Retinal pigment epithelial cell (primary cell): ENCODE measurements around the gene PITPNB.

ENCODE experiments used
- DNase-seq: peaks from one replicate; pipeline ENCODE4 v3.0.0-alpha.2; 2010; ENCODE audit warnings: low read depth
- H3K4me3 ChIP-seq: 2 replicates; pipeline ENCODE4 v1.5.1; 2011; ENCODE audit warnings: mild to moderate bottlenecking, low read length, control low read depth, moderate library complexity
- CTCF ChIP-seq: conservative IDR thresholded peaks from 2 replicates; pipeline ENCODE4 v1.5.1; 2011; ENCODE audit warnings: low read depth, low read length, control low read depth, inconsistent platforms

The PITPNB gene

GRCh38 chr22:27810609-27811151, 108.4 kb downstream of the PITPNB start:
- TF ChIP-seq CTCF: no peak
- no peak overlapping the region for H3K4me3 ChIP-seq
- no peak for DNase-seq

GRCh38 chr22:27809700-27810608, 109.1 kb downstream of the PITPNB start:
- H3K4me3 ChIP-seq: no peak overlapping the region
- no peak for TF ChIP-seq CTCF

GRCh38 chr22:27809226-27809603, 109.8 kb downstream of the PITPNB start:
- no peak for DNase-seq
- peak; percentile 1 for TF ChIP-seq CTCF
- no peak overlapping the region for H3K4me3 ChIP-seq

More at GRCh38 chr22:27809700-27810608, 109.1 kb downstream of the PITPNB start:
- no peak for DNase-seq

GRCh38 chr22:27808451-27809225, 110.4 kb downstream of the PITPNB start:
- no peak for TF ChIP-seq CTCF
- DNase-seq: no peak
- H3K4me3 ChIP-seq: no peak overlapping the region

- H3K4me3 ChIP-seq: no peak overlapping the region
- DNase-seq: no peak
- no peak for TF ChIP-seq CTCF
These were observed 113.2 kb downstream of the PITPNB start for GRCh38 chr22:27805841-27806240.

- DNase-seq: no peak
- H3K4me3 ChIP-seq: no peak overlapping the region
- peak; percentile 71 for TF ChIP-seq CTCF
These were observed 114.4 kb downstream of the PITPNB start for GRCh38 chr22:27804470-27805297.
